GM21360 (cell line): ENCODE measurements around the gene NCK2.

Experiments
- ATAC-seq: cut with Tn5 transposase; IDR thresholded peaks from one replicate; pipeline ENCODE4 v1.9.1; 2021; ENCODE audit warnings: mild to moderate bottlenecking, moderate library complexity; ENCODE audit not compliant: unreplicated experiment

The NCK2 gene

DNA sequence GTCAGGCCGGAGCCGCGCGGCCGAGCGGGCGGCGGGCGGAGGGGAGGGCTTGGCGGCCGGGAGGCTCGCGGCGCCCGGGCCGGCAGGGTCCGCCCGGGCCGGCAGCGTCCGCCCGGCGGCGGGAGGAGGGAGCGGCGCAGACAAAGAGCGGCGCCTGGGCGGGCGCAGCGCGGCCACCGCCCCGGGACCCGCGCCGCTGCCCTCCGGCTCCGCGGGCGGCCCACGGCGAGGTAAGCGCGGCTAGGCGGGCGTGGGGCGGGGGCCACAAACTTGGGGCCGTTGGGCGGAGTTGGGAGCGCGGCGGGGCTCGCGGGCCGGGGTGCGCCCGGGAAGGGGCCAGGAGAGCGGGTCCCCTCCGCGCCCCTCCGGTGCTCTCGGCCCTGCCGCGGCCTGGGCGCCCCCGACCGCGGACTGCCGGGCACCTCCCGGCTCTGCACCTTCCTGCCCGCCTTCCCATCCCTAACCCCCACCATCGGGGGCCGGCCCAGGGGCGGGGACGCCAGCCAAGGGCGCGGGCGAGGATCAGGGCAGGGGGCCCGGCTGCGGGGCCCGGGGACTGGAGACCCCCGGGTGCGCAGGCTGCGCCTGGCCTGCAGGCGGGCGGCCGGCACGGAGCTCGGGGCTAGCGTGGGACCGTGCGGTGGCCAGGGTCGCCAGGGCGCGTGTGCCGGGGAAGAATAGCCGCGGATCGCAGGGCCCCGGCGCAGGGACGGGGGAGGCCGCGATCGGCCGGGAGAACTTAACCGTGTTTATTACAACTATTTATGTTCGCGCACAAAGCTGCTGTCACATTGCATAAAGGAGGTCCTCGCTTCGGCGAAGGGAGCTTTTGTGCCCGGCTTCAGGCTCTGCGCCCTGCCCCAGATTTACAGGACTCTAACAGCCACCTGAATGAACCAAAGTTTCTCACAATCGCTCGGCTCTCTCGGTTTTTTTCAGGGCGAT is at the start of gene NCK2:
Gene NCK2, plus strand, starts transcription at position 4 of the 945 bp plus-strand sequence. CDS start 110,152 bp downstream, outside the sequence.
- peak; percentile 26 for ATAC-seq

DNA sequence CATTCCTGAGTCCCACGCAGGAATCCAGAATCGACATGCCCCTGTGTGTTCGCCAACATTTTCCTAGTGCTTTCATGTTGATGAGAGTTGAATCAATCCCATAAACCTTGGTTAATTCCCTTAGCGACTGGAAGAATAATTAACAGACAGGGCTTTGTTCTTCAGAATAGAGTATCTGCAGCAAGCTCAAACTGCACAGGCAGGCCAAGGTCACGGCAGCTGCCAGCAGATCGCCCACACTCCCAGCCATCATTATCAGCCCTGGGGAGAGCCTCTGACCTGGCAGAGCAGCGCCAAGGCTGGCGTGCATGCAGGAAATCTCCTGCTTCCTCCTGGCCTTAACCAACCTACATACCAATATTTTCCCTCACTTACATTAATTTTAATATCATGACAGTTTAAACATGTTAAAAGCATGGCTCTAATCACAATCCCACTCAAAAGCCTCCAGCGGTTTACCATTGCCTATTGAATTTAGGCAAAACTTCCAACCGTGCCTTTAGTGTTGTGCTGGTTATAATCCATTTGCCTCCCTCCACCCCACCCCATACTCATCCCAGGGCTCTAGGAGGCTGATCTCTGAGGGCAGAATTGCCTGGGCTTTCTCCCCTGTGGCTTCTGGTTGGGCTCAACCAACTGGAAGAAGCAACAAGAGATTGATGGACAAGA is 46.8 kb upstream of the NCK2 start:
- no peak for ATAC-seq

GRCh38 chr2:105698820-105699219 is 45.9 kb upstream of the NCK2 start:
- ATAC-seq = no peak

DNA sequence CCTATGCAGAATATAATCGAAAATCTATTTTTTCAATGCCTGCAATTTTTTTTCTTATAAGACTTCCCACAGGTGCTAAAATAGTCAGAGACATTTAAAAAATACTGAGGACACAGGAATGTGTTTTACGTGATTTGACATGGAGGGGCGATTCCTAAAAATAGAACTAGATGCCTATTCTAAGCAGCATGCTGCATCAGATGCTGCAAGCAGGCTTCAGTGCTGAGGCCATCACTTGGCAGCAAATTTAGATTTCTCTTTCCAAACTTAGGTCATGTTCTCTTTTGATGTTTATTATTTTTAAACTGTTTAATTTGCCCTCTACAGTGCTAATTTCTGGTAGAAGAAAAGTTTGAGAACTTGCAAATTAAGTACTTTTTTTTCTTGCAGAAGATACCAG is 43.7 kb upstream of the NCK2 start:
- no peak for ATAC-seq

DNA sequence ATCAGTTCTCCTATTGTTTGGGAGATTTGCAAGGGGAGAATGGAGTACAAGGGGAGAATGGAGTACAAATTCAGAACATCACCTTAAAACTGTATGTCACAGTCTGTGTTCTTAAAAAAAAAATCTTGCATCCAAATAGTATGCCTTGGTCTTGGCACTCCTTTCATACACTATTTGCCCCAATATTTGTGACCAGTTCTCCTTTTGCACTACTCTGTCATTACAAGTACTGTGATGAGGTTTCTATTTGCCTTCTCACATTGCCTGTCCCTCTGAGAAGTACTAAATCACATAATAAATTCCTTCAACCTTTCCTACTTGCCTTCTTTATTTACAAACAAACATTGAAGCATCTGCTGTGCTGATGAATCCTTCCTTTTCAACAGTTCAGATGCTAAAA is 36.0 kb upstream of the NCK2 start:
- ATAC-seq = no peak

DNA sequence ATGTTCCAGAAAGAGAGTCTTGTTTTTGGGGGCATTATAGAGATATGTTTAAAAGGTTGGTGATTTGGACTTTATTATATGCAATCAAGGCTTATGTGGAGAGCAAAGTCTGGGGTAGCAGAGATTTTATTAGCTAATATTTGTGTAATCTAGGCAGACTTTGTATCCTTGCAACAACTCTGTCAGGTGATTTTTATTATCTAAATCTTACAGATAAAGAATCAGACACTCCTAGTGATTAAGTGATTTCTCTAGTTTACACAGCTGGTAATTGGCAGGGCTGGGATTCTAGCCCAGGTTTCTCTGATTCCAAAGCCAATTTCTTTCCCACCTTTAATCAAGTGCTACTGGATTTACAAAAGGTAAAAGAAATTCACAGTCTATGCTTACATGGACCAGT is 33.3 kb upstream of the NCK2 start:
- no peak for ATAC-seq

DNA sequence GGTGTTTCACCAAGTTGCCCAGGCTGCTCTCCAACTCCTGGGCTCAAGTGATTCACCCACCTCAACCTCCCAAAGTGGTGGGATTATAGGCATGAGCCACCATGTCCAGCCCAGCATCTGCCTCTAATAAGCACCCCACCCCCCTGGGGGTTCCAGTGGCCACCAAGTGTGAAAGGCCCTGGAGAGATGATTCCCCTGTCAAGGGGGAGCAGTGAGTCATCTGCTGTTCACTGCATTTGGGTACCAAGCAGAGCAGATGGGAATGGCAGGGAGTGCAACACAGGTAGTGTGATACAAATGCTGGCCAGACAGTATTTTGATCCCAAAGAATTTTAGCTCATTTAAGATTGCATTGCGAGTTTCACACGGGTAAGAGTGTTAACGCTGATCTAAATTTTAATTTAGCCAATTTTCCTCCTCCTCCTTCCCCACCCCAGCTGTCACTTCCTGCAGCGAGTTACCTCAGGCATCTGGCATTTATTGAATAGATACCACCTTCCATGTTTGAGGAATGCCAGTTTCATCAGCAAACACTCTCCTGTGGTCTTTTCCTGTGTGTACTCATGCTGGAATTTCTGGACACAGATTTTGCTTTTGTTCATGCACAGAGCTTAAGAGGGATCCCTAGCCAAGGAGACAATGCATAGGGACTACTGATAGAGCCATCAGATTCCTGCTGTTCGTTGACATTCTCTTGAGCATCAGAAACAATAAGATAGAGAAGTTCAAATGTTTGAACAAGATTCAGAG is 32.4 kb upstream of the NCK2 start:
- ATAC-seq = no peak

DNA sequence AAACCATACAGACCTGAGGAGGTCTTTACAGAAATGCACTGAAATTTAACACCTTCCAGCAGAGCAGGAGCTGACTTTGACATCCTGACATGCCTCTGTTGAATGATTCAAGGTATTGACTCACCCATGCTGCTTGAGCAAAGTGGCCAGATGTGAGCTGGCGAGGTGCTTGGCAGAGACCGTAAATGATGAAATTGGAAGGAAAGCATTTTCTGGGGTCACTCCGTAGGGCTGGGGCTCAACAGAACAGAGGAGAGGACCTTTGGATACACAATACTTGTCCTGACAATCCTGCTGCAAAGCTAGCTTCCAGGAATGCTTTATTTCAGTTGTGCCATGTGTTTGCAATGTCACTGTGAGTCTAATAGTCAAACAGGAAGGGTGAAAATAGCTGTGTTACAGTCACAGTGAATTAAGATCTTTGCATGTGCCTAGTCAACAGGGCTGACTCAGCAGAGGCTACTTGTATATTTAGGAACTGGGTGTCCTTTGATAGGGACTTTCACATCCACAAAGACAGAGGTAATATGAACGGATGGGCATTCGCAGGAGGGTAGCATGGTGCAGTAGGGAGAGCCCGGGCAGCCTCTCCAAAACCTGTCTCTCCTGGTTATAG is 31.6 kb upstream of the NCK2 start:
- no peak for ATAC-seq

- ATAC-seq = no peak
Measured at GRCh38 chr2:105714141-105714540, 30.6 kb upstream of the NCK2 start.

GRCh38 chr2:105718846-105719481 is 25.7 kb upstream of the NCK2 start:
- no peak for ATAC-seq

- no peak for ATAC-seq
Measured at GRCh38 chr2:105721991-105722511, 22.7 kb upstream of the NCK2 start.

- ATAC-seq = no peak
Measured at GRCh38 chr2:105722726-105723297, 21.9 kb upstream of the NCK2 start.

- ATAC-seq = no peak
Measured at GRCh38 chr2:105723431-105723830, 21.3 kb upstream of the NCK2 start.

DNA sequence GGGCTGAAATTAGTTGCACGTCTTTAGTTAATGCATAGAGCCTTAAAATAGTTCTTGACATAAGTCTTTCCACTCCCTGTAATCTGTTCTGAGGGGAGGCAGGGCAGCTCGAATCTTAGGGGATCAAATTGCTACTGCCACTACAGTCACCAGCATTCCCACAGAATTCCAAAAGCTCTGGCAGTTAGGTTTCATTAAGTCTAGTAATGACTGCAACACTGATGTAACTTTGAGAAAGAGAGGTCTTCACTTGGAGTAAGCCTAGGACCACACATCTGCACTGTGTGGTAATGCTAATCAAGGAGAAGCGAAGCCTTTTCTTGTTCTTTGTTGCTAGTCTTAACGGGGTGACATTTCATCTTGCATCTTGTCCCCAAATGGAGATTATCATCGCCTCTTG is 19.3 kb upstream of the NCK2 start:
- no peak for ATAC-seq

DNA sequence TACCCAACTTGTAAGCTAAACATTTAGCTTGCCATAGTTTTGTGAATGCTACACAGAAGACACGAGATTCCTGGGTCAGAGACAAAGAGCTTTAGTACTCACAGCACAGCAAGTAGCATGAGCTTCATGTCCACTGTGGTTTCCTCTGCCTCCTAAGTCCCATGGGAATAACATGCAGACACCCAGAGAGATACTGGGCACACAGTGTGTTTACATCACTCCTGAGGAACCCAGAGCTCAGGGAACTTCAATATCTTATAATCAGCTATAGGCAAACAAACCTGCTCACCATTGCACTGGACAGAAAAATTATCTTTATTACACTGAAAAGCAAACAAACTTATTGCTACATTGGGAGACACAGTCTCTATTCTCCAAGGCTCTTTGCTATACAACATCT is 14.5 kb upstream of the NCK2 start:
- ATAC-seq = no peak

GRCh38 chr2:105731511-105731910 is 13.2 kb upstream of the NCK2 start:
- no peak for ATAC-seq

DNA sequence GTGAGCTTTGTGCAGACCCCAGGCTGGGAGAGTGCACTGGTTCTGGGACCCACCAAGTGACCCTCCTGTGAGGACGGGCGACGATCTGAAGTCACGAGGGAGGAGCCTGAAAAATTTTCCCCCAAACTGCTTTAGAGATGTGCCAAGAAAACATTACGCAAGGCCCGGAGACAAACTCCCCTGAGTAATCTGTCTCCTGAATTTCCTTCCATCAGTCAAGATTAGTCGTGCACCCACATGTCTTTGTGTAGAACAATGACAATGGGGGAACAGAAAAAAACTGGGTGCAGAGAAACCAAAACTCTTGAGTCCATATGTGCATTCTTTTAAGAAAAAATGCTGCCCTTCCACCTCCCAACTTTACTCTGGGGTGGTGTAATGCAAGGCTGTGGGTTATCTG is 12.6 kb upstream of the NCK2 start:
- ATAC-seq = no peak

DNA sequence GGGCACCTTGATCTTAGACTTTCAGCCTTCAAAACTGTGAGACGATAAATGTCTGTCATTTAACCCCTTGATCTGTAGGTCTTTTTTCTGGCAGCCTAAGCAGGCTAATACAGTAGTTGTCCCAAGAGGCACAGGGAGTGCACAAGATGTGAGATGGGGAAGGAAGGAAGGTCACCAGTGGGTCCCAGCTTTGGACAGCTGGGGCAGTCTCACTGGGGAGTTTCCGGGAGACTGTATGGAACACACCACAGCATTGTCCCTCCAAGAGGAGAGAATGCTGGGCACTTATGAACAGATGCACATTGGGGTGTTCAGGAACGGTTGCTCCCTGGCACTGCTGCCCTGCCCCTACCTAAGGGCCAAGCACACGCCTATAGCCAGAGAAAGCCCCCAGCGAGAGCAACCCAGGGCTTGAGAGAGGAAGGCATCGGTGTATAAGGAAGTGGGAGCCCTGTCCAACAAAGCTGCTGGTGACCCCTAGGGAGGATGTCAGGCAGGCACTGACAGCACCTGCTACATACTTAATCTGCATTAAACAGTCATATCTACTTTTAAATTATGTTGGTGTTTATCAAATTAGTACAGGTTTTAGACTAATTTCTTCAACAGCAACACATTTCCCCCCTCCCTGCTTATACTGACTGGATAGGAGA is 11.6 kb upstream of the NCK2 start:
- ATAC-seq = no peak

DNA sequence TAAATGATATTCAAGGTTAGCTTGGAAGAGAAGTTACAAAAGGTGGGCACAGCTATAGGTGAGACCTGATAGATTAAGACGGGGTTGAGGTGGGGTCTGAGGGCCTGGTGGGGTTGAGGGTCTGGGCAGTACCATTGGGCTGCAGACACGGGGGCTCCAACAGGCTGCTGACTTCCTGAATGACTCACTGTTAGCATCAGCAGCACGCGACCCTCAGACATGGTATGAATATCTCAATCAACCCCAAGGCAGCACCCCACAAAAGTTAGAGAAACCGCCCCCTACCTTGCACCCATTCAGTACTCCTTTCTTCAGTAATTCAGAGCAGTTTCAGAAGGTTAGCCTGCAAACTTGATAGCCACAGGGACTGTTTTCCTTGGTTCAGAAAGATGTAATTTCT is 10.8 kb upstream of the NCK2 start:
- no peak for ATAC-seq
